ENCODE results near the gene RHOT2.
A peak's percentile ranks its signal among the peaks of the same experiment; 100 is the strongest.
"Not testable (repeated sequence)": the region's sequence is repeated elsewhere in the genome, so short reads cannot be mapped to it uniquely, and the experiment has no call there.

RHOT2 gene

GRCh38 chr16:682493-683395 lies 14.8 kb downstream of the RHOT2 start:
- DNase-seq: no peak

GRCh38 chr16:683396-684070 lies 15.6 kb downstream of the RHOT2 start:
- no peak for DNase-seq

DNA sequence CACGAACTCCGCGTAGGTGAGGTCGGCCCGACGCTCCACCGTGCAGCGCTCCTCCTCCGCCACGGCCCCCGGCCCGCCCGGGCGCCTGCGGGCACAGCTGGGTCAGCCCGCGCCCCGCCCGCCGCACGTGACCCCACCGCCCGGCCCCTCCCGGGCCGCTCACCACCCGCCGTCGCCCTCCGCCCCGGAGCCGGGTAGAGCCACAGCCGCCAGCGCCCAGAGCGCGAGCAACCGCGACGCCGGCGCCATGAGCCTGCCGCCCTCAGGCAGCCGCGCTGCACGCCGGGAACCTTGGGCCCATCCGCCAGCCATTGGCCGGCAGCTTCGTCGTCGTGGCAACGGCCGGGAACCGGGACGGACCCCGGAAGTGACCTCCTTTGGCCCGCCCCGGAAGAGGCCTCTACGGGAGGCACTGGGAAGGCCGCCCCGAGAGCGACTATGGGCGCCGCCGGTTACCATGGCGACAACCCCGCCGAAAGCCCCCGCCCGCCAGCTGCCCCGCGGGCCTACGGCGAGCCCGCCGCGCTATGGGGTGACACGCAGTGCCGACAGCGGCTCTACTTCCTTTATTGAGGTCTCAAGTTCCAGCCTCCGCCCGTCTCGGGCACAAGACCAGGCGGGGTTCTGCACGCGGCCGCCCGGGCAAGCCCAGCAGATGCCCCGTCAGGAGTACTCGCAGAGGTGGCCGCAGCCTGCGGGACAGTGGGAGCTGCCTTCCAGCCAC lies 16.3 kb downstream of the RHOT2 start, which contains the start of gene JMJD8:
TSS of gene JMJD8 (minus strand) at position 264 of the 724 bp plus-strand sequence. CDS start at position 249, 15 bp downstream.
- peak; percentile 94 for DNase-seq

DNA sequence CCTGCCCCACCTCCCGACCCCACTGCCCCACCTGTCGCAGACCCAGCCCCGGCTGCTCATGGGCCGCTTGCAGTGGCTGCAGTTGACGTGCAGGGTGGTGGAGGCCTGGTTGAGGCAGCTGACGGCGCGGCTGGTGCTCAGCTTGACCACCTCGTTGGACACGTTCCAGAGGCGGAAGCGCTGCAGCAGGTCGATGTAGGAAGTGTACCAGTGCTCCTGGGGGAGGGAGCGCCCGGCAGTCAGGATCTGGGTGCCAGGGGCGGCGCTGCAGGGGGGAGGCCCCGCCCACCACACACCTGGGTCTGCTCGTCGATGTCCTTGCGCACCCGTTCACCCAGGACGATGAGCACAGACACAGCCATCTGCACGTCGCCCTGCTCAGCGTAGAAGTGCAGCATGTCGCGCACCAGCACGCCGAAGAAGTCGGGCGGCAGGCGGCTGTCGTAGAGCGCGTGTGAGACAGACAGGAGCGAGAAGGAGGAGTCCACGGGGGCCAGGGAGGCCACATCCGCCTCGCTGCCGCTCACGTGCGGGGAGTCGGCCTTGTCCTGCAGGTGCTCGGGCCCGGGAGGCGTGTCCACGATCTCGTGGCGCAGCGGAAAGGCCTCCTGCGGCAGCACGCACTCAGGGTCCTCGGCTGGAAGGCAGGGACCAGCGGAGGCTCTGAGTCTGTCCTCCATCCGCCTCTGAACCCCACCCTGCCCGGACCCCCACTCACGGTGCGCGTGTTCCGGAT lies 17.2 kb downstream of the RHOT2 start:
- DNase-seq: no peak

DNA sequence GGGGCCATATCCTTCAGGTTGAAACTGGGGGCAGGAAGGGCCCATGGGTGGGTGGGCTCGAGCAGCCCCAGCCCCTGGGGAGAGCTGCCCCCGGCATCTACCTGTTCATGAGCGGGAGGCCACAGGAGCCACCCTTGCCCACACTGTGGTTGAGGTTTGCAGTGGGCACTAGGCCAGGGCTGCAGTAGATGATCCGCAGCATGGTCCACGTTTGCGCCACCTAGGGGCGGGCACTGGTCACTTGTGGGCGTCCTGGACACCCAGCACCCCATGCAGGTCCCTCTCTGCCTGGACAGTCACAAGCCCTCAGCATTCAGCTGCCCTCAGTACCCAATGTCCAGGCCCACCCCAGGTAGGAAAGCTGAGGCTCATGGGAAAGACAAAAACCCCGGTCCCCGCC lies 18.0 kb downstream of the RHOT2 start:
- peak; percentile 22 for DNase-seq

DNA sequence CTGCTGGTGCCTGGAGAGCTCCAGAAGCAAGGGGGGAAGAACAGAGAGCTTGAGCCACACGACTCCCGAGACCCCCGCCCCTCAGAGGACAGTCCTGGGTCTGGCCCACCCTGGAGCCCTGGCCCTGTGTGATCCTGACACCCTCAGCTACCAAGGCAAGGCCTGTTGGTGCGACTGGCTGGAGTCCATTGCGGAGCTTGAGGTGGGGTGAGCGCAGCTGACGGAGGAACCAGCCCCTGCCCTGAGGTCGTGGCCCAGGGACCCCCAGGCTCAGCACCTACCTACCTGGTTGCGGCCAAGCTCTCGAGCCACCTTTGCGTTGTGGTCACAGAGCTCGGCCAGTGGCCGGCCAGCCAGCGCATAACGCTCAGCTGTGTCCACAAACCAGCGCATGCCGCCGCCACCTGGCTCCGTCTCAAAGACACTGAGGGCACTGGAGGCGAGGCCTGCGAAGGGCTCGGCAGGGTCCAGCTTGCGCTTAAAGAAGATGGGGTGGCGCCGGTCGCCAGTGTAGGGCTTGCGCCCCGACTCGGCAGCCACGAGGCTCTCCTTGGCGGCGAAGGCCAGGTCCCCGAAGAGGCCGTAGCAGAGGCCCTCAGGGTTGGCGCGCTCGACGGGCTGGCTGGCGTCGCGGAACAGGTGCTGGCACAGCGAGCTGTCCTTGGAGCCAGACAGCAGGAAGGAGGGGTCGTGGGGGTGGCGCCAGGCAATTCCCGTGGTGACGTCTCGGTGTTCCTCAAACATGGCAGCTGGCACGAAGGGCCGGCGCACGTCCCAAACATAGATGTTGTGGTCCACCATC lies 18.7 kb downstream of the RHOT2 start:
- no peak for DNase-seq

DNA sequence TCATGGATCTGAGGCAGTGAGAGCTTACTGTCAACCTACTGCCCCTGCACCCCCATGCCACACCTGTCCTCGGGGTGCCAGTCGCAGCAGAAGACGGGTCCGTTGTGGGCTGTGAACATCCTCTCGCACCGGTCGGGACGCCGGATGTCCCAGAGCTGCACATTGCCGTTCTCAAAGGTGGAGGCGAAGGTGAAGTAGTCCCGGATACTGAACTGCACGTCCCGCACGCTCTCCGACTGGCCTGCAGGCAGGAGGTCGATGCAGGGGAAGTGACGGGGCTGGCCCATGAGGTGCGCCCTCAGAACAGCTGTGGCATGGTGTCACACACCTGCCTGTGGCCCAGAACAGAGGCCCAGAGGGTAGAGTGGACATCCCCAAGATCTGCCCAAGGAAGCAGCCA lies 19.6 kb downstream of the RHOT2 start:
- DNase-seq: no peak

DNA sequence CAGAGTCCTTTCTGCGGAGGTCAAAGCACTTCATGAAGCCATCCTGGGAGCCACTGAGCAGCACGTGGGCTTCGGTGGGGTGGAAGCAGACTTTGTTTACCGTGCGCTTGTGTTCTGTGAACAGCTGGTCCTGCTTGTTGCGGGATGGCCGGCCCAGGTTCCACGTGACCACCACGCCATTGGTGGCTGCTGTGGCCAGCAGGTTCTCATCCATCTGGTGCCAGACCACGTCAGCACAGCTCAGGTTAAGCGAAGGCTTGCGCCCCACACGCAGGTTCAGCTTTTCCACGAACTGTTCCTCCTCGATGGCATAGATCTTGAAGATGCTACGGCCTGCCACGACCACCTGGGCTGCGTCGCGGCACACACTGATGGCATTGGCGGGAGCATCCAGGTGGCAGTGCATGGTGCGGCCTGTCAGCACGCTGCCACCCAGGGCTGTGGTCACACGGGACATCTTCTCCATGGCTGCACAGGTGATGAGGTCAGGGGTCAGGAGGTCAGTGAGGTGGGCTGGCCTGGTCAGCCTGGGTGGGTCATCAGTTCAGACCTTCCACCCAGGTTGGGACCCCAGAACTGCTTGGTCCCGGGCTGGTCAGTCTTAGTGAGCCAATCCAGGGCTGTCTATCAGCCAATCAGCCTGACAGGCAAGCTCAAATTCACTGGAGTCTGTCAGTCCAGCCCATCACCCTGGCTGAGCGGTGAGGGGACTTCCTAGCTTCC lies 21.4 kb downstream of the RHOT2 start:
- DNase-seq: no peak

DNA sequence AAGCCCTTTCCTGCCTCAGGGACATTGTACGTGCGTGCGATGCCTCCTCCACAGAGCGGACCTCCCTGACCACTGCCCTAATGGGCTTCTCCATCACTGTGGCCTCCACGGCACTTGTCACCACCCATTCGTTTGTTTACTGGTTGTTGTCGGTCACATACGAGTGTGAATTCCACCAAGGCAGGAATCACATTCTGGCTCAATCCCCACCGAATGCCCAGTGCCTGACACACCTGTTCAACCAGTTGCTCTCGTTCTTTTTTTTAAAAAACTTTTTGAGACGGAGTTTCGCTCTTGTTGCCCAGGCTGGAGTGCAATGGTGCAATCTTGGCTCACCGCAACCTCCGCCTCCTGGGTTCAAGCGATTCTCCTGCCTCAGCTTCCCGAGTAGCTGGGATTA lies 23.3 kb downstream of the RHOT2 start:
- DNase-seq: not testable (repeated sequence)

- DNase-seq: no peak
These were observed 24.6 kb downstream of the RHOT2 start for GRCh38 chr16:692356-693108.

DNA sequence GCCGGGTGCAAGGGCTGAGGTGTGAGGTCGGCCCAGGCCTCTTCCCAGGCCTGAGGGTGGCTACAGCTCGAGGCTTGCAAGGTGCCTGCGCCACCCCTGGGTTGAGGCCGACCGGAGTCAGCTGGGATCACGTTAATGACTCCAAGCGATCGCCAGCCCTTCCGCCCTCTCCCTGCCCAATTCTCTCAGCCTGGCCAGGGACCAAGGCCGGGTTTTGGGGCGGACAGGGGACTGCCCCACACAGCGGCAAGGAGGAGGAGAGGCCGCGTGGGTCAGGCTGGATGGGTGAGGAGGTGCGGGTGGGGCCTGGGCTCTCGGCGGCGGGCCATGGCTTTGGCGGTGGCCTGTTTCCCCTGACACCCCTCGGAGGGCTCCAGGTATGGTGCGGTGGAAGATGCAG lies 25.4 kb downstream of the RHOT2 start:
- DNase-seq: no peak

- no peak for DNase-seq
These were observed 25.8 kb downstream of the RHOT2 start for GRCh38 chr16:693766-694165.

GRCh38 chr16:694187-694862 lies 26.4 kb downstream of the RHOT2 start:
- DNase-seq: no peak

- DNase-seq: no peak
These were observed 27.0 kb downstream of the RHOT2 start for GRCh38 chr16:694863-695354.

- DNase-seq: no peak
These were observed 27.6 kb downstream of the RHOT2 start for GRCh38 chr16:695355-696089.

- no peak for DNase-seq
These were observed 31.2 kb downstream of the RHOT2 start for GRCh38 chr16:698911-699671.

DNA sequence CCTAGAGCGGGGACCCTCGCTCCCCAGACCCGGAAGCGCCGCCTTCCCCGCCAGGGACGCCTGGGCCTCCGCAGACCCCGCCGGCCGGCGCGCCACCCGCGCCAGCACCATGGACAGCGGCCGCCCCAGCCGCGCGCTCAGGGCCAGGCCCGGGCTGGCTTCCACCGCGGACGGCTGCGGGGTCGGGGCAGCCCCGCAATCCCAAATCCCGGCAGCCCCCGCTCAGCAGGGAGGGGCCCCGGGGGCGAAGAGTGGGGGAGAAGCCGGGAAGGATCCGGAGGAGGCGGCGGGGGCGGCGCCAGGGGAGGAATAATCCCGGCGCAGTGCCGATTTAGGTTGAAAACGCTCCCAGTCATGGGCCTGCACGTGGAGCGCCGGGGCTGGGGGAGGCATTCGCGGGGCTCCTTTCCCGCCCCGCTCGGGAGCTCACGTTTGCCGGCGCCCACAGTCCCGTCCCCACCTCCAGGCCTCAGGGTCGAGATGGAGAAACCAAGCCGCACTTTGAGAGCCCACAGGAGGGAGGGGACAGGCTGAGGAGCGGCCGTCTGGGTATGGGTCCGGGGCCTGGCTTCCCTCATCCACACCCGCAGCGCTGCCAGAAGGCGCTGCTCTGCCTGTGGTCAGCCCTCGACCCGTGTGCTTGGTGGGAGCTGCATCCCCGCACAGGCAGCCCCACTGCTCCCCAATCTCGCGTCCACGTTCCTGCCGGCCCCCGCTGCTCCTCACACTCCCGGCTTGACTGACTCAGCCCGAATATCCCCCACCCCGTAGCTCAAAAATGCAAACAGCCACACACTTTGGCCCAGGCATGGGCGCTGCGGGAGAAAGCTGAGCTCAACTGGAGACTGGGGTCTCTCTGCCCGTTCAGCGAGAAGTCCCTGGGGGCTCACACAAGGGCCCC lies 33.0 kb downstream of the RHOT2 start:
- no peak for DNase-seq
